ENCODE measurements around the gene L3MBTL2. TPM values are rescaled to one million over a fixed set of nuclear protein-coding genes. Genes with fewer than 3 reads are reported as not detected.

Gene L3MBTL2
- total and polyA plus RNA-seq, 2 donors from 2014 or later, result 16.4 to 25.1 TPM

- Histone ChIP-seq H3K27me3 (ENCODE audit: control insufficient read depth, insufficient read depth, low read length) (no peaks in the 10 kb centered on the region), H3K36me3 (ENCODE audit: control insufficient read depth in 2 of 3, insufficient read depth in 3 of 3, low read length in 3 of 3) (peaks cover 0 to 32% (median 27%) of the 10 kb centered on the region in 3 donors), H3K4me1 (ENCODE audit: control insufficient read depth in 2 of 3, insufficient read depth in 2 of 3, low read depth in 1 of 3, low read length in 3 of 3) (no peaks in the 10 kb centered on the region), H3K9me3 (ENCODE audit: control insufficient read depth in 2 of 3, insufficient read depth in 1 of 3, low read length in 3 of 3) (no peaks in the 10 kb centered on the region), H3K27ac (ENCODE audit: low read depth in 2 of 2, low read length in 2 of 2) (no peak overlapping the region), H3K4me3 (ENCODE audit: low read length in 3 of 3) (no peak overlapping the region), H3K9ac (ENCODE audit: low read length in 3 of 3) (no peak overlapping the region)
- TF ChIP-seq, protein P1, sequence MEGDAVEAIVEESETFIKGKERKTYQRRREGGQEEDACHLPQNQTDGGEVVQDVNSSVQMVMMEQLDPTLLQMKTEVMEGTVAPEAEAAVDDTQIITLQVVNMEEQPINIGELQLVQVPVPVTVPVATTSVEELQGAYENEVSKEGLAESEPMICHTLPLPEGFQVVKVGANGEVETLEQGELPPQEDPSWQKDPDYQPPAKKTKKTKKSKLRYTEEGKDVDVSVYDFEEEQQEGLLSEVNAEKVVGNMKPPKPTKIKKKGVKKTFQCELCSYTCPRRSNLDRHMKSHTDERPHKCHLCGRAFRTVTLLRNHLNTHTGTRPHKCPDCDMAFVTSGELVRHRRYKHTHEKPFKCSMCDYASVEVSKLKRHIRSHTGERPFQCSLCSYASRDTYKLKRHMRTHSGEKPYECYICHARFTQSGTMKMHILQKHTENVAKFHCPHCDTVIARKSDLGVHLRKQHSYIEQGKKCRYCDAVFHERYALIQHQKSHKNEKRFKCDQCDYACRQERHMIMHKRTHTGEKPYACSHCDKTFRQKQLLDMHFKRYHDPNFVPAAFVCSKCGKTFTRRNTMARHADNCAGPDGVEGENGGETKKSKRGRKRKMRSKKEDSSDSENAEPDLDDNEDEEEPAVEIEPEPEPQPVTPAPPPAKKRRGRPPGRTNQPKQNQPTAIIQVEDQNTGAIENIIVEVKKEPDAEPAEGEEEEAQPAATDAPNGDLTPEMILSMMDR (IDR thresholded peaks at IDR 0.05; ENCODE audit: borderline replicate concordance, extremely low read depth, insufficient read depth), result no peak
- DNase-seq, result no peak
- FAIRE-seq, result no peak
- intact Hi-C loops (cut with DNase I), result no loop called here
These were observed 56.6 kb downstream of the L3MBTL2 start for GRCh38 chr22:41261541-41262249.

- H3K27ac ChIP-seq (ENCODE audit: low read depth in 2 of 2, low read length in 2 of 2), result no peak overlapping the region
- intact Hi-C loops (cut with DNase I), result no loop called here
These were observed 57.2 kb downstream of the L3MBTL2 start for GRCh38 chr22:41262250-41262765.

GRCh38 chr22:41263704-41264103, 58.6 kb downstream of the L3MBTL2 start:
- H3K36me3 ChIP-seq (ENCODE audit: control insufficient read depth in 2 of 3, insufficient read depth in 3 of 3, low read length in 3 of 3), result peaks cover 0 to 38% (median 27%) of the 10 kb centered on the region in 3 donors
- FAIRE-seq (no peak), DNase-seq (no peak)
- H3K9me3 ChIP-seq (ENCODE audit: control insufficient read depth in 2 of 3, insufficient read depth in 1 of 3, low read length in 3 of 3), result no peaks in the 10 kb centered on the region
- no peaks in the 10 kb centered on the region for H3K4me1 ChIP-seq (ENCODE audit: control insufficient read depth in 2 of 3, insufficient read depth in 2 of 3, low read depth in 1 of 3, low read length in 3 of 3)
- TF ChIP-seq, protein P1 (IDR thresholded peaks at IDR 0.05; ENCODE audit: borderline replicate concordance, extremely low read depth, insufficient read depth), result no peak
- no peak overlapping the region for H3K9ac ChIP-seq (ENCODE audit: low read length in 3 of 3)
- no peaks in the 10 kb centered on the region for H3K27me3 ChIP-seq (ENCODE audit: control insufficient read depth, insufficient read depth, low read length)
- no peak overlapping the region for H3K27ac ChIP-seq (ENCODE audit: low read depth in 2 of 2, low read length in 2 of 2)
- intact Hi-C loops (cut with DNase I), result no loop called here
- H3K4me3 ChIP-seq (ENCODE audit: low read length in 3 of 3), result no peak overlapping the region

More at GRCh38 chr22:41262250-41262765, 57.2 kb downstream of the L3MBTL2 start:
- H3K27me3 ChIP-seq (ENCODE audit: control insufficient read depth, insufficient read depth, low read length), result no peaks in the 10 kb centered on the region
- no peaks in the 10 kb centered on the region for H3K9me3 ChIP-seq (ENCODE audit: control insufficient read depth in 2 of 3, insufficient read depth in 1 of 3, low read length in 3 of 3)
- no peaks in the 10 kb centered on the region for H3K4me1 ChIP-seq (ENCODE audit: control insufficient read depth in 2 of 3, insufficient read depth in 2 of 3, low read depth in 1 of 3, low read length in 3 of 3)
- H3K36me3 ChIP-seq (ENCODE audit: control insufficient read depth in 2 of 3, insufficient read depth in 3 of 3, low read length in 3 of 3), result peaks cover 0 to 32% (median 25%) of the 10 kb centered on the region in 3 donors
- DNase-seq (no peak), FAIRE-seq (no peak)
- TF ChIP-seq, protein P1 (IDR thresholded peaks at IDR 0.05; ENCODE audit: borderline replicate concordance, extremely low read depth, insufficient read depth), result no peak
- H3K4me3 ChIP-seq (ENCODE audit: low read length in 3 of 3), result no peak overlapping the region
- no peak overlapping the region for H3K9ac ChIP-seq (ENCODE audit: low read length in 3 of 3)

Data from kidney (tissue), 14 donors.